K562 (cell line): ENCODE data around the gene PRDM15. TPM values are rescaled to one million over a fixed set of nuclear protein-coding genes. Genes with fewer than 3 reads are reported as not detected.

ENCODE experiments used
- ARNT ChIP-seq, 2 experiments: fragments of 450-650 bp; IDR thresholded peaks; 2 replicates each; pipeline ENCODE4 v1.6.1; 2016; ENCODE audit warnings: mild to moderate bottlenecking in 1 of 2
- ZNF3 ChIP-seq: fragments of 250-450 bp; sonication (Bioruptor Pico); IDR thresholded peaks from 2 replicates; pipeline ENCODE4 v1.5.0; 2021; ENCODE audit warnings: mild to moderate bottlenecking, moderate library complexity
- ZNF311 ChIP-seq: fragments of 250-450 bp; sonication (Bioruptor Pico); IDR thresholded peaks from 2 replicates; pipeline ENCODE4 v1.4.0; 2020; ENCODE audit warnings: mild to moderate bottlenecking, moderate library complexity
- ZNF707 ChIP-seq: fragments of 250-450 bp; sonication (Bioruptor Pico); conservative IDR thresholded peaks from 2 replicates; pipeline ENCODE4 v1.8.0; 2022; ENCODE audit warnings: inconsistent platforms, mild to moderate bottlenecking, moderate library complexity
- polyA plus RNA-seq, 8 experiments: library from polyadenylated mRNA; depleted of rRNA in 4 of 8; stranded (reverse) in 5 of 8; unstranded in 3 of 8; fragments of >200 nt; fragmentation: Nextera tagmentation in 2 of 8; fragmentation: Illumina TruSeq in 1 of 8; extraction: Ambion mirVana in 2 of 8; extraction: Trizol in 1 of 8; gene quantifications; 2 replicates each; pipeline versions ENCODE4 v1.2.1 to v1.2.3, GENCODE V29; 2011 to 2014; ENCODE audit warnings: inconsistent platforms in 1 of 8, missing spikeins in 1 of 8
- total RNA-seq, 7 experiments: library from RNA; depleted of rRNA in 6 of 7; stranded (reverse); fragments of >200 nt in 6 of 7; fragmentation: Illumina TruSeq in 2 of 7; extraction: Trizol in 2 of 7; gene quantifications; 2 replicates each; pipeline versions ENCODE4 v1.2.1 to v1.2.3, GENCODE V29; 2011 to 2021; ENCODE audit warnings: low replicate concordance in 1 of 7
- TF ChIP-seq, protein P1 (sequence below): fragments of 450-650 bp; IDR thresholded peaks from 2 replicates; pipeline ENCODE4 v1.6.1; 2016; ENCODE audit warnings: low read depth
- TF ChIP-seq, protein P2 (sequence below): sonication (generic); formaldehyde crosslinking; IDR thresholded peaks from 2 replicates; pipeline ENCODE4 v1.8.0; 2022; ENCODE audit warnings: mild to moderate bottlenecking, missing genetic modification reagents

The PRDM15 gene
- total and polyA plus RNA-seq, 9 of the 15 experiments (the other 6 are each of a cell fraction or from before 2014, with no cell fraction given), result 0.93 to 9.2 (median 6.2) TPM

DNA sequence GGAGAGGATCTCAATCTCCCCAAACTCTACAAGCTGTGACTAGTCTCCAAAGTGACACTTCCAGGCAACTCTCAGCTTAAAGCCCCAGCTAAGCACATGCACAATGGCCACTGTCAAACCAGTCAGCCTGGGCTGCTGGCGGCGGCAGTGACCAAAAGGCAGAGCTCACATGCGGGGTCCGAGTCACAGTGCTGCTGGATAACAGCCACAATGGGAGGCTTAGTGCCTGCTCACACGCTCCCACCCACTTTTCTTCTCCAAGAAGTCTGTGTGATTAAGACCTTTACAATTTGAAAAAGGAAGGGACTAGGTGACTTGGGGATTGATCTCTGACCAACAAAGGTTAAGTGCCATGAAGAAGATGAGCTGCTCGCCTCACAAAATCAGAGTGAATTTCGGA is 129.1 kb downstream of the PRDM15 start (continued):
- TF ChIP-seq, protein P1, sequence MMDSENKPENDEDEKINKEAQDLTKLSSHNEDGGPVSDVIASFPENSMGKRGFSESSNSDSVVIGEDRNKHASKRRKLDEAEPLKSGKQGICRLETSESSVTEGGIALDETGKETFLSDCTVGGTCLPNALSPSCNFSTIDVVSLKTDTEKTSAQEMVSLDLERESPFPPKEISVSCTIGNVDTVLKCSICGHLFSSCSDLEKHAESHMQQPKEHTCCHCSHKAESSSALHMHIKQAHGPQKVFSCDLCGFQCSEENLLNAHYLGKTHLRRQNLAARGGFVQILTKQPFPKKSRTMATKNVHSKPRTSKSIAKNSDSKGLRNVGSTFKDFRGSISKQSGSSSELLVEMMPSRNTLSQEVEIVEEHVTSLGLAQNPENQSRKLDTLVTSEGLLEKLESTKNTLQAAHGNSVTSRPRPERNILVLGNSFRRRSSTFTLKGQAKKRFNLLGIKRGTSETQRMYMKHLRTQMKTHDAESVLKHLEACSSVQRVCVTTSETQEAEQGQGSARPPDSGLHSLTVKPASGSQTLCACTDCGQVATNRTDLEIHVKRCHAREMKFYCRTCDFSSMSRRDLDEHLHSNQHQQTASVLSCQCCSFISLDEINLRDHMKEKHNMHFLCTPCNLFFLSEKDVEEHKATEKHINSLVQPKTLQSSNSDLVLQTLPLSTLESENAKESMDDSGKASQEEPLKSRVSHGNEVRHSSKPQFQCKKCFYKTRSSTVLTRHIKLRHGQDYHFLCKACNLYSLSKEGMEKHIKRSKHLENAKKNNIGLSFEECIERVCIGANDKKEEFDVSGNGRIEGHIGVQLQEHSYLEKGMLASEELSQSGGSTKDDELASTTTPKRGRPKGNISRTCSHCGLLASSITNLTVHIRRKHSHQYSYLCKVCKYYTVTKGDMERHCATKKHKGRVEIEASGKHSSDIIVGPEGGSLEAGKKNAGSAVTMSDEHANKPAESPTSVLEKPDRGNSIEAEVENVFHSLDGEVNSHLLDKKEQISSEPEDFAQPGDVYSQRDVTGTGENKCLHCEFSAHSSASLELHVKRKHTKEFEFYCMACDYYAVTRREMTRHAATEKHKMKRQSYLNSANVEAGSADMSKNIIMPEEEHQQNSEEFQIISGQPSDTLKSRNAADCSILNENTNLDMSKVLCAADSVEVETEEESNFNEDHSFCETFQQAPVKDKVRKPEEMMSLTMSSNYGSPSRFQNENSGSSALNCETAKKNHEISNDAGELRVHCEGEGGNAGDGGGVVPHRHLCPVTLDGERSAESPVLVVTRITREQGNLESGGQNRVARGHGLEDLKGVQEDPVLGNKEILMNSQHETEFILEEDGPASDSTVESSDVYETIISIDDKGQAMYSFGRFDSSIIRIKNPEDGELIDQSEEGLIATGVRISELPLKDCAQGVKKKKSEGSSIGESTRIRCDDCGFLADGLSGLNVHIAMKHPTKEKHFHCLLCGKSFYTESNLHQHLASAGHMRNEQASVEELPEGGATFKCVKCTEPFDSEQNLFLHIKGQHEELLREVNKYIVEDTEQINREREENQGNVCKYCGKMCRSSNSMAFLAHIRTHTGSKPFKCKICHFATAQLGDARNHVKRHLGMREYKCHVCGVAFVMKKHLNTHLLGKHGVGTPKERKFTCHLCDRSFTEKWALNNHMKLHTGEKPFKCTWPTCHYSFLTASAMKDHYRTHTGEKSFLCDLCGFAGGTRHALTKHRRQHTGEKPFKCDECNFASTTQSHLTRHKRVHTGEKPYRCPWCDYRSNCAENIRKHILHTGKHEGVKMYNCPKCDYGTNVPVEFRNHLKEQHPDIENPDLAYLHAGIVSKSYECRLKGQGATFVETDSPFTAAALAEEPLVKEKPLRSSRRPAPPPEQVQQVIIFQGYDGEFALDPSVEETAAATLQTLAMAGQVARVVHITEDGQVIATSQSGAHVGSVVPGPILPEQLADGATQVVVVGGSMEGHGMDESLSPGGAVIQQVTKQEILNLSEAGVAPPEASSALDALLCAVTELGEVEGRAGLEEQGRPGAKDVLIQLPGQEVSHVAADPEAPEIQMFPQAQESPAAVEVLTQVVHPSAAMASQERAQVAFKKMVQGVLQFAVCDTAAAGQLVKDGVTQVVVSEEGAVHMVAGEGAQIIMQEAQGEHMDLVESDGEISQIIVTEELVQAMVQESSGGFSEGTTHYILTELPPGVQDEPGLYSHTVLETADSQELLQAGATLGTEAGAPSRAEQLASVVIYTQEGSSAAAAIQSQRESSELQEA, result no peak
- TF ChIP-seq ZNF311 (CRISPR knock-in tag) (no peak), ARNT (IDR thresholded peaks at IDR 0.05) (no peak), ZNF707 (CRISPR knock-in tag) (no peak), ZNF3 (CRISPR knock-in tag) (no peak)
- TF ChIP-seq, protein P2, sequence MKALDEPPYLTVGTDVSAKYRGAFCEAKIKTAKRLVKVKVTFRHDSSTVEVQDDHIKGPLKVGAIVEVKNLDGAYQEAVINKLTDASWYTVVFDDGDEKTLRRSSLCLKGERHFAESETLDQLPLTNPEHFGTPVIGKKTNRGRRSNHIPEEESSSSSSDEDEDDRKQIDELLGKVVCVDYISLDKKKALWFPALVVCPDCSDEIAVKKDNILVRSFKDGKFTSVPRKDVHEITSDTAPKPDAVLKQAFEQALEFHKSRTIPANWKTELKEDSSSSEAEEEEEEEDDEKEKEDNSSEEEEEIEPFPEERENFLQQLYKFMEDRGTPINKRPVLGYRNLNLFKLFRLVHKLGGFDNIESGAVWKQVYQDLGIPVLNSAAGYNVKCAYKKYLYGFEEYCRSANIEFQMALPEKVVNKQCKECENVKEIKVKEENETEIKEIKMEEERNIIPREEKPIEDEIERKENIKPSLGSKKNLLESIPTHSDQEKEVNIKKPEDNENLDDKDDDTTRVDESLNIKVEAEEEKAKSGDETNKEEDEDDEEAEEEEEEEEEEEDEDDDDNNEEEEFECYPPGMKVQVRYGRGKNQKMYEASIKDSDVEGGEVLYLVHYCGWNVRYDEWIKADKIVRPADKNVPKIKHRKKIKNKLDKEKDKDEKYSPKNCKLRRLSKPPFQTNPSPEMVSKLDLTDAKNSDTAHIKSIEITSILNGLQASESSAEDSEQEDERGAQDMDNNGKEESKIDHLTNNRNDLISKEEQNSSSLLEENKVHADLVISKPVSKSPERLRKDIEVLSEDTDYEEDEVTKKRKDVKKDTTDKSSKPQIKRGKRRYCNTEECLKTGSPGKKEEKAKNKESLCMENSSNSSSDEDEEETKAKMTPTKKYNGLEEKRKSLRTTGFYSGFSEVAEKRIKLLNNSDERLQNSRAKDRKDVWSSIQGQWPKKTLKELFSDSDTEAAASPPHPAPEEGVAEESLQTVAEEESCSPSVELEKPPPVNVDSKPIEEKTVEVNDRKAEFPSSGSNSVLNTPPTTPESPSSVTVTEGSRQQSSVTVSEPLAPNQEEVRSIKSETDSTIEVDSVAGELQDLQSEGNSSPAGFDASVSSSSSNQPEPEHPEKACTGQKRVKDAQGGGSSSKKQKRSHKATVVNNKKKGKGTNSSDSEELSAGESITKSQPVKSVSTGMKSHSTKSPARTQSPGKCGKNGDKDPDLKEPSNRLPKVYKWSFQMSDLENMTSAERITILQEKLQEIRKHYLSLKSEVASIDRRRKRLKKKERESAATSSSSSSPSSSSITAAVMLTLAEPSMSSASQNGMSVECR, result no peak
